Measurements from ENCODE around the gene PROC.
"Not testable (repeated sequence)": the region's sequence is repeated elsewhere in the genome, so short reads cannot be mapped to it uniquely, and the experiment has no call there.

The PROC gene

DNA sequence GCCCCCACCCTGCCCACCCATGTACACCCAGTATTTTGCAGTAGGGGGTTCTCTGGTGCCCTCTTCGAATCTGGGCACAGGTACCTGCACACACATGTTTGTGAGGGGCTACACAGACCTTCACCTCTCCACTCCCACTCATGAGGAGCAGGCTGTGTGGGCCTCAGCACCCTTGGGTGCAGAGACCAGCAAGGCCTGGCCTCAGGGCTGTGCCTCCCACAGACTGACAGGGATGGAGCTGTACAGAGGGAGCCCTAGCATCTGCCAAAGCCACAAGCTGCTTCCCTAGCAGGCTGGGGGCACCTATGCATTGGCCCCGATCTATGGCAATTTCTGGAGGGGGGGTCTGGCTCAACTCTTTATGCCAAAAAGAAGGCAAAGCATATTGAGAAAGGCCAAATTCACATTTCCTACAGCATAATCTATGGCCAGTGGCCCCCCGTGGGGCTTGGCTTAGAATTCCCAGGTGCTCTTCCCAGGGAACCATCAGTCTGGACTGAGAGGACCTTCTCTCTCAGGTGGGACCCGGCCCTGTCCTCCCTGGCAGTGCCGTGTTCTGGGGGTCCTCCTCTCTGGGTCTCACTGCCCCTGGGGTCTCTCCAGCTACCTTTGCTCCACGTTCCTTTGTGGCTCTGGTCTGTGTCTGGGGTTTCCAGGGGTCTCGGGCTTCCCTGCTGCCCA, 9.3 kb downstream of the PROC start:
- DNase-seq (ENCODE audit: low read depth) = no peak

- no peak for DNase-seq (ENCODE audit: low read depth)
These were observed 10.0 kb downstream of the PROC start for GRCh38 chr2:127428057-127428814.

GRCh38 chr2:127428815-127429109, 10.5 kb downstream of the PROC start:
- DNase-seq (ENCODE audit: low read depth) = no peak

DNA sequence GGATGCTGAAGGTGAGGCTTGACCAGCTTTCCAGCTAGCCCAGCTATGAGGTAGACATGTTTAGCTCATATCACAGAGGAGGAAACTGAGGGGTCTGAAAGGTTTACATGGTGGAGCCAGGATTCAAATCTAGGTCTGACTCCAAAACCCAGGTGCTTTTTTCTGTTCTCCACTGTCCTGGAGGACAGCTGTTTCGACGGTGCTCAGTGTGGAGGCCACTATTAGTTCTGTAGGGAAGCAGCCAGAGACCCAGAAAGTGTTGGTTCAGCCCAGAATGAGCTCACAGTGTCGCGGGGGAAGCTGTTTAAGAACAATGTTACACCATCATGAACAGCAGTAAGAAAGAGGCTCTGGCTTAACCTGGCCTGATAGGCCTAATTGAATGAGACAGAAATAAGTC, 11.1 kb downstream of the PROC start:
- no peak for DNase-seq (ENCODE audit: low read depth)

DNA sequence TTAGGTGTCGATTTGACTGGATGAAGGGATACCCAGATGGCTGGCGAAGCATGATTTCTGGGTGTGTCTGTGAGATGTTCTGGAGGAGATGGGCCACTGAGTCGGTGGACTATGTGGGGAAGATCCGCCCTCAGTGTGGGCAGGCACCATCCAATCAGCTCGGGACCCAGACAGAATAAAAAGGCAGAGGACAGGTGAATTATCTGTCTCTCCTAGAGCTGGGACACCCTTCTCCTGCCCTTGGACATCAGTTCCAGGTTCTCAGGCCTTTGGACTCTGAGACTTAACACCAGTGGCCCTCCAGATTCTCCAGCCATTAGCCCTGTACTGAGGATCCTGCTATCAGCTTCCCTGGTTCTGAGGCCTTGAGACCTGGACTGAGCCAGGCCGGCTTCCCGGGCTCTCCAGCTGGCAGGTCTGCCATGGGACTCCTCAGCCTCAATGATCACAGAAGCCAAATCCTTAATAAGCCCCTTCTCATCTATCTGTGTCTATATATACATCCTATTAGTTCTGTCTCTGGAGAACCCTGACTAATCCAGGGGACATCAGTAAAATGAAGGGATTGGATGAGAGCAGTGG, 11.7 kb downstream of the PROC start:
- no peak for DNase-seq (ENCODE audit: low read depth)

DNA sequence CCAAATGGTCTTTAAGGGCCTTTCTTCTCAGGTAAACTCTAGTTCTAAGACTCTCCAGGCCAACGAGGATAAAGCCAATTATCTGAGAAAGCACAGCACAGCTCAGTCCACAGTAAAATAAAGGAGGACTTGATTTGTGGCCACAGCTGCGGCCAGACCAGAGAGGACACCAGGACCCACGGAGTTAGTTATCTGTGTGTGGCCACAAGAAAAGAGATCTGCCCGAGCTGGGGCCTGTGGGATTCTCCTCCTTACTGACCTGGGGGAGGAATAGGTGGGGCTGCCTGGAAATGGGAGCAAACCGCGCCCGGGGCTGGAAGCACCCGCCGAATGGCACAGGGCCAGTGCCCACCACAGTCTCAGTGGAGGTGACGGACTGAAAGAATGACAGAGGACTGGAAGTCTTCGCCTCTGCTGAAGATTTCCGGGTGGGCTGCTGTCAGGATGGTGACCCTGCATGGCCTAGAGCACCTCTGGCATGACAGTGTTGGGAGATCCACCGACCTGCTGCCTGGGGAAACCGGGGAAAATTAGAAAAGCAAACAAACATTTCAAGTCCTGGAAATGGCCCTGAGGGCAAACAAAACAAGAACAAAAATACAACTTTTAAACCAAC, 13.3 kb downstream of the PROC start:
- DNase-seq (ENCODE audit: low read depth) = no peak

DNA sequence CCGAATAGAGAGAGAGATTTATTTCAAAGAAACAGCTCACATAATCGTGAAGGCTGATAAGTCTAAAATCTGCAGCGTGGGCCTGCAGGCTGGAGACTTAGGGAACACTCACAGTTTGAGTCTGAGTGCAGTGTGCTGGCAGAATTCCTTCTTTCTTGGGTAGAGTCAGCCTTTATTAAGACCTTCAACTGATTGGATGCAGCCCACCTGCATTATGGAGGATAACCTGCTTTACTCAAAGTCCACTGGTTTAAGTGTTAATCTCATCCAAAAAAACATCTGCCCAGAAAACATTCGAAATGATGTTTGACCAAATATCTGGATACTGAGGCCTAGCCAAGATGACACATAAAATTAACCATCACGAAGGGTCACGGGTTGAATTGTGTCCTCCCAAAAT, 16.3 kb downstream of the PROC start:
- DNase-seq (ENCODE audit: low read depth) = no peak

DNA sequence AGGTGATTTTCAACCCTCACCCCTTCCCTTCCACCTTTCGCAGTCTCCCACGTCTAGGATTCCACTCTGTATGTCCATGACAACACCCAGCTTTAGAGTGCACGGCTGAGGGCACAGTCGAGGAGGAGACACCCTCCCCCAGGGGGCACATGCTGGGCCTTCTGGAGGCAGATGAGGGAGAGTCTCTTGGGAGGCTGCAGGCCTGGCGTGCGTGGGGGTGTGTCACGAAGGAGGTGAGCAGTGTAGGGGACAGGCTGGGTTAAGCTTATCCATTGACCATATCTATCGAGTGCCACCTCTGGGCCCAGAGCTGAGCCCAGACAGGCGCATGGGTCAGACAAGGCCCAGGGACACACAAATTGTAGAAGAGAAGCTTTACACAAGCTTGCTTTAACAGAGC, 18.8 kb downstream of the PROC start:
- DNase-seq (ENCODE audit: low read depth) = no peak

GRCh38 chr2:127437781-127438726, 19.8 kb downstream of the PROC start:
- no peak for DNase-seq (ENCODE audit: low read depth)

DNA sequence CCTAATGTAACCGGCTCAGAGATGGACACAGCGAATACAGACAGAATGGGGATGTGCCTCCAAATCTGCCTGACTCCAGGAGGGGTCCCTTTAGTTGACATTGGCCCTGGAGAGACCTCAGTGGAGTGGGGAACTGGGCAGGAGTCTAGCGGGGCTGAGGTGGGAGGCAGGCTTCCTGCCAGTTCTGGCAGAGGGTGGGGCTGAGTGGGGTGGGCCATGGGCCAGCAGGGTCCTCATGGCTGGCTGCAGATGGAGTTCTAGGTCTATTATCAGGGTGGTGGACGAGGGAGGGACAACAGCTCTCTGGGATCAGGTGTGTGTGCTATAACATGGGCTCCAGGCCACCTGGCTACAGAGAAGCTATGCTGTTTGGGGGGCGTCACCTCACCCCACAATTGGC, 21.1 kb downstream of the PROC start:
- no peak for DNase-seq (ENCODE audit: low read depth)

- DNase-seq (ENCODE audit: low read depth) = peak; percentile 9
These were observed 30.3 kb downstream of the PROC start for GRCh38 chr2:127448526-127448925.

DNA sequence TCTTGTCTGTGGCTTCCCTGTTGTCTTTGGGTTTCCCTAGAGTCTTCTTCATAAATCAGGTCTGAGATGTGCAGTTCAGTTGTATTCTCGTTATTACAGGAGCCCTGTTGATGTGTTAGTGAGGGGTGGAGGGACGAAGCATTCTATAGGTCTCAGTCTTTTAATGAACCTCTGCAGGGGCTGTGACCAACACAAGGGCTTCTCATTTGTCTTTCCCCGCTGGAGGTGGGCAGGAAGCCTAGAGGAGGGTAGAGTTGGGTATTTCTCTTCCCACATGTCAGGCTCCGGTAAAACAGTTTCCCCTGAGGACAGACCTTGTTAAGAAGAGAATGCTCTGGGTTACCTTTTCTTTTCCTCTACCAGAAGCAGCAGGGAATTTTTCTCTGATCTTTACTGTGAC, 31.2 kb downstream of the PROC start:
- DNase-seq (ENCODE audit: low read depth) = no peak

DNA sequence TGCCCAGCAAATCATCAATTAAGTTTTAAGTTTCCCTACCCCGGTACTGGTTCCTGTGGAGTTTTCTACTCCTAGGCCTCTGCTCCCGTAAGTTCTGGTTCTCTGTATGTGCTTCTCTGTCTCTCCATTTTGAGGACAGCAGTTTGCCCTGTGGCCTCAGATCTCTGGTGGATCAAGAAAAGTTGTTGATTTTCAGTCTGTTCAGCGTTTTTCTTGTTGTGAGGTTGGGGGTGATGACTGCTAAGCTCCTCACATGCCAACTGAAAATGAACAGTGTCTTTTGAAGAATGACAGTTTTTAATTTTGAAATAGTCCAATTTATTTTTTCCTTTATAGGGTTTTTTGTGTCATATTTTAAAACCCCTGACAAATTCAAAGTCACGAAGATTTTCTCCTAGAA, 31.7 kb downstream of the PROC start:
- no peak for DNase-seq (ENCODE audit: low read depth)

- DNase-seq (ENCODE audit: low read depth) = no peak
These were observed 33.8 kb downstream of the PROC start for GRCh38 chr2:127451981-127452380.

- not testable (repeated sequence) for DNase-seq (ENCODE audit: low read depth)
These were observed 34.2 kb downstream of the PROC start for GRCh38 chr2:127452423-127452822.

GRCh38 chr2:127453013-127453391, 34.8 kb downstream of the PROC start:
- DNase-seq (ENCODE audit: low read depth) = no peak

DNA sequence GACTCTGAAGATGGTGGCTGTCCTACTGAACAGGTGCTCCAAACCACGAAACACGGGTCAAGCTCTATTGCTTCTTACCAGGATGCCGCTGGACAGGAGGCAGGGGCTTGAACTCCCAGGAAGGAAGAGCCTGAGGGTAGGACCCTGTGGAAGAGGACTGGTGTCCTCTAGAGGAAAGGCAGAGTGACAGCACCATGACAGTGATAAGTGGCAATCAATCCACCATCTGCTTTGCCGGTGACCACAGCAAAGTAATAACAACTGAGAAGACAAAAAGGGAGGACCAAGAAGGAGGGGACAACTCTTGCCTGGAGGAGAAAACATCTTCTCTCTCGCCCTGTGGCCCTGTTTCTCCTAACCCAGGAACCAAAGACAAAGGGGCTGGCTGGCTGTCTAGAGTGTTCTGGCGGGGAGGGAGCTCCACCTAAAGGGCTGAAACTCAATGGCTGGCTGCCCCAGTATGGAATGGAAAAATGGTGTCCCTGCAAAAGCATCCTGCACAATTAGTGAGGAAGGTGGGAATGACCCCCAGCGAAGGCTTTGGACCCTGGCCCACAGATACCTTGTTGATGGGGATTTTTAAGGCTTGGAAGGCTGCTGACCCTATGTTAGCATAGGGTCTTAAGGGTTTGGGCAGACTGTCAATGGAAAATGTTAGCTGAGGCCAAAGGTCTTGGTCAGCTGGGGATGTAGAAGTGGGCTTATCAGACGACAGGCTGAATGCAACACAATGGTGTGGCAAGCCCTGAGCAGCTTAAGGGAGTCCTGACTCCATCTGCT, 35.4 kb downstream of the PROC start:
- DNase-seq (ENCODE audit: low read depth) = peak; percentile 24

- DNase-seq (ENCODE audit: low read depth) = no peak
These were observed 36.7 kb downstream of the PROC start for GRCh38 chr2:127454595-127455565.

GRCh38 chr2:127455566-127456493, 37.6 kb downstream of the PROC start:
- DNase-seq (ENCODE audit: low read depth) = no peak

Data from HS-27A (cell line).